T-cell (primary cell): ENCODE results near the gene LYRM1. TPM values are rescaled to one million over a fixed set of nuclear protein-coding genes. Genes with fewer than 3 reads are reported as not detected.

Source experiments
- ATAC-seq, 4 experiments: fragments of 200-7000 bp in 3 of 4; fragments of 150-1000 bp in 1 of 4; cut with Tn5 transposase; replicated peaks in 1 of 4; 1 replicate in 3 of 4; 2 replicates in 1 of 4; pipeline ENCODE4 v1.10.0; 2021; ENCODE audit warnings: moderate library complexity in 3 of 4, mild to moderate bottlenecking in 2 of 4, moderate number of reproducible peaks in 1 of 4
- CTCF ChIA-PET, 2 donors: fragments of 300-600 bp; sonication (Branson Sonifier 250); formaldehyde crosslinking; loops; one replicate each; lab custom pipeline; 2022; ENCODE audit warnings: antibody characterized with exemption in 2 of 2; lab: Charles Lee
- POLR2A ChIA-PET, 2 donors: fragments of 300-600 bp; sonication (Branson Sonifier 250); formaldehyde crosslinking; loops; one replicate each; lab custom pipeline; 2022; ENCODE audit warnings: antibody characterized with exemption in 2 of 2; lab: Charles Lee
- DNase-seq, 35 experiments: peaks; one replicate each; pipeline versions ENCODE4 v3.0.0 to v3.0.0-alpha.2; 2013 to 2023
- H3K27ac ChIP-seq: one replicate; pipeline ENCODE4 v1.5.1; 2013; ENCODE audit warnings: low read length
- H3K27me3 ChIP-seq, 2 experiments: replicated peaks in 1 of 2; 1 replicate in 1 of 2; 2 replicates in 1 of 2; pipeline versions ENCODE4 v1.6.1 to v1.7.0; 2013; ENCODE audit warnings: low read length in 1 of 2, mixed read lengths in 1 of 2; ENCODE audit not compliant: control insufficient read depth in 2 of 2, insufficient read depth in 2 of 2; ENCODE audit errors: extremely low read depth in 1 of 2
- H3K36me3 ChIP-seq, 2 donors: 1 replicate in 1 of 2; 2 replicates in 1 of 2; pipeline versions ENCODE4 v1.6.1 to v1.7.0; 2013; ENCODE audit warnings: low read length in 1 of 2; ENCODE audit not compliant: control insufficient read depth in 2 of 2, insufficient read depth in 1 of 2; ENCODE audit errors: extremely low read depth in 1 of 2
- H3K4me1 ChIP-seq, 2 experiments: 1 replicate in 1 of 2; 2 replicates in 1 of 2; pipeline versions ENCODE4 v1.6.1 to v1.7.0; 2013; ENCODE audit warnings: low read length in 2 of 2, mixed read lengths in 1 of 2; ENCODE audit not compliant: insufficient read depth in 2 of 2, control insufficient read depth in 1 of 2; ENCODE audit errors: extremely low read depth in 1 of 2
- H3K4me3 ChIP-seq, 2 donors: 1 replicate in 1 of 2; 2 replicates in 1 of 2; pipeline versions ENCODE4 v1.5.1 to v1.7.0; 2013; ENCODE audit warnings: mild to moderate bottlenecking in 2 of 2, low read length in 1 of 2, moderate library complexity in 1 of 2; ENCODE audit not compliant: control insufficient read depth in 1 of 2; ENCODE audit errors: extremely low read depth in 1 of 2
- H3K9me3 ChIP-seq: 2 replicates; pipeline ENCODE4 v1.7.0; 2013
- H3K27ac Mint-ChIP-seq, 2 donors: one replicate each; pipeline ENCODE4 v1.8.0; 2020 to 2021; ENCODE audit warnings: mild to moderate bottlenecking in 2 of 2, mixed read lengths in 2 of 2
- H3K27me3 Mint-ChIP-seq, 2 donors: one replicate each; pipeline ENCODE4 v1.8.0; 2021 to 2022; ENCODE audit warnings: mixed read lengths in 2 of 2
- H3K36me3 Mint-ChIP-seq: one replicate; pipeline ENCODE4 v1.8.0; 2021; ENCODE audit warnings: mixed read lengths
- H3K4me1 Mint-ChIP-seq, 3 donors: one replicate each; pipeline ENCODE4 v1.8.0; 2020 to 2022; ENCODE audit warnings: mixed read lengths in 3 of 3, mild to moderate bottlenecking in 1 of 3
- H3K4me3 Mint-ChIP-seq, 3 donors: one replicate each; pipeline ENCODE4 v1.8.0; 2020 to 2022; ENCODE audit warnings: mild to moderate bottlenecking in 3 of 3, mixed read lengths in 3 of 3, moderate library complexity in 3 of 3
- H3K9me3 Mint-ChIP-seq, 3 donors: one replicate each; pipeline ENCODE4 v1.8.0; 2020 to 2022; ENCODE audit warnings: mixed read lengths in 3 of 3
- WGBS: methylation state at CpG from one replicate; pipeline ENCODE4 v1.1.5; 2013; ENCODE audit warnings: missing lambda C conversion rate; ENCODE audit not compliant: insufficient coverage; 5-methylcytosine and 5-hydroxymethylcytosine counted together
- total RNA-seq, 35 experiments: library from RNA in 6 of 35; stranded (reverse) in 6 of 35; fragments of 120-200 nt in 1 of 35; gene quantifications; one replicate each; pipeline versions ENCODE4 v1.2.1 to v1.2.4 and lab custom pipeline; 2013 to 2026

The LYRM1 gene
- total RNA-seq, 5 donors from 2014 or later (not counting 1 experiment from before 2014, with no cell fraction given) = 16.2 to 23.6 (median 19.6) TPM

DNA sequence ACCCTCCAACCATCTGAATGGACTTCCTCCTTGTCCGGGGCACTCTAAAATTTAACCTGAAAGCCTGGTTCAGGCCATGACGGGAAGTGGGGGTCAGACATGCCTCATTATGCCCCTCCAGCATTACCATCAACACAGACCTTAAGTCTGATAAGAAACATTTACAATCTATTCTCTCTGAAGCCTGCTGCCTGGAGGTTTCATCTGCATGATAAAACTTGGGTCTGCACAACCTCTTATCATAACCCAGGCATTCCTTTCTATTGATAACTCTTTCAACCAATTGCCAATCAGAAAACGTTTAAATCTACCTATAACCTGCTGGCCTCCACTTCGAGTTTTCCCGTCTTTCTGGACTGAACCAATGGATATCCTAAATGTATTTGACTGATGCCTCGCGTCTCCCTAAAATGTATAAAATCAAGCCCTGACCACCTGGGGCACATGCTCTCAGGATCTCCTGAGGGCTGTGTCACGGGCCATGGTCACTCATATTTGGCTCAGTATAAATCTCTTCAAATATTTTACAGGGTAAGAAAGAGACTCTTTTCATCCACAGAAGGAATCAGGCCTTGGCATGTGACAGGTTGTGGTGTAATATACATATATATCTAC, 45.6 kb downstream of the LYRM1 start:
- H3K27ac Mint-ChIP-seq = no peak overlapping the region
- peaks cover 3 to 10% (median 8%) of the 10 kb centered on the region in 3 donors for H3K4me1 Mint-ChIP-seq

DNA sequence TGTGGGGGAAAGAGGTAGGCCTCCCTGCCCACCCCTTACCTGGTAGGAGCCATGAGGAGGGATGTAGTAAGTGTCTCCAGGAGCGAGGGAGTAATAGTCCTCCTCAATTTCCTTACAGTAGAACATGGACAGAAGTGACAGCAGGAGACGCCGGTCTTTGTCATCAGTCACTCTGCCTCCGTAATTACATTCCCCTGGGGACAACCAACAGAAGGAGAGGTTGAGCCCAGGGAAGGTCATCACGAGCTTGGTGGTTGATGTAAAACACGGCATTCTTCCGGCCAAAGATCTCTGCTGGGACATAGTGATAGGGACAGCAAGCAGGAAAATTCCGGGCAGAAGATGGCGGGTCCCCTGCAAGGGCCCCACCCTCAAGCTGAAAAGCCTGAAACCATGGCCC, 47.9 kb downstream of the LYRM1 start:
- DNase-seq = no peak
- Mint-ChIP-seq H3K9me3 (no peaks in the 10 kb centered on the region), H3K4me1 (peaks cover 0 to 4% (median 3%) of the 10 kb centered on the region in 3 donors), H3K27ac (no peak overlapping the region), H3K27me3 (no peaks in the 10 kb centered on the region), H3K36me3 (no peaks in the 10 kb centered on the region), H3K4me3 (no peak overlapping the region)
- POLR2A ChIA-PET = no interaction called here
- CTCF ChIA-PET = no interaction called here
- H3K27me3 ChIP-seq = peaks cover 0 to 13% of the 10 kb centered on the region in 2 experiments
- no peaks in the 10 kb centered on the region for H3K4me1 ChIP-seq
- H3K36me3 ChIP-seq = no peaks in the 10 kb centered on the region
- no peak overlapping the region for H3K4me3 ChIP-seq
- no peak overlapping the region for H3K27ac ChIP-seq
- ATAC-seq = no peak
- 80% methylated on average over 6 of the region's 9 CpGs for WGBS
- no peaks in the 10 kb centered on the region for H3K9me3 ChIP-seq

More for the DNA sequence above, 45.6 kb downstream of the LYRM1 start:
- Mint-ChIP-seq H3K9me3 (no peaks in the 10 kb centered on the region), H3K4me3 (no peak overlapping the region), H3K36me3 (no peaks in the 10 kb centered on the region), H3K27me3 (no peaks in the 10 kb centered on the region)
- H3K4me3 ChIP-seq = no peak overlapping the region
- no peaks in the 10 kb centered on the region for H3K9me3 ChIP-seq
- ChIA-PET POLR2A (no interaction called here), CTCF (no interaction called here)
- 89% methylated on average over 4 of the region's 8 CpGs for WGBS
- ATAC-seq = no peak
- DNase-seq = no peak
- no peaks in the 10 kb centered on the region for H3K36me3 ChIP-seq
- no peaks in the 10 kb centered on the region for H3K4me1 ChIP-seq
- H3K27me3 ChIP-seq = peaks cover 0 to 5% of the 10 kb centered on the region in 2 experiments
- no peak overlapping the region for H3K27ac ChIP-seq

DNA sequence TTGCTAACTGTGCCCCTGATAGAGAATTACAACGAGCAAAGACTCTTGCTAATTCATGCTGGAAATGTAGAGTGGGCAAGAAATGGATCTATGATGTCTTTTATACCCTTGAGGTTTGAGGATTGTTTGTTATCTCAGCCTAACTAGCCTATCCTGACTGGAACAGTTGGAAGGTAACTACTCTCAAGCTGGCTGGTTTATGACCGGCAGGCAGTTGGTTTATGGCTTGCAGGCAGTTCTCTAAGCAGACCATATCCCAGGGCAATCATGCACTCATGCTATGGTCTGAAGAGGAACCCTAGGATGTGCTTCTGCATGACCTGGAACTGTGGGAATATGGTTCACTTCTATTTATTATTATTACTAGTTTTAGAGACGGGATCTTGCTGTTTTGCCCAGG, 49.1 kb downstream of the LYRM1 start:
- no peaks in the 10 kb centered on the region for H3K36me3 ChIP-seq
- 86% methylated on average over 1 of the region's 3 CpGs for WGBS
- H3K27ac ChIP-seq = no peak overlapping the region
- ATAC-seq (no peak), DNase-seq (no peak)
- H3K9me3 ChIP-seq = no peaks in the 10 kb centered on the region
- Mint-ChIP-seq H3K27me3 (no peaks in the 10 kb centered on the region), H3K27ac (no peak overlapping the region), H3K36me3 (no peaks in the 10 kb centered on the region), H3K4me1 (no peaks in the 10 kb centered on the region), H3K4me3 (no peak overlapping the region), H3K9me3 (no peaks in the 10 kb centered on the region)
- ChIA-PET POLR2A (interaction anchor here in 1 of 2 donors (0.5 kb wide), 1 partner anchor 8 kb away, joined by 6 read pairs; no protein-coding TSS in a partner anchor), CTCF (no interaction called here)
- no peaks in the 10 kb centered on the region for H3K4me1 ChIP-seq
- peaks cover 0 to 17% of the 10 kb centered on the region in 2 experiments for H3K27me3 ChIP-seq
- no peak overlapping the region for H3K4me3 ChIP-seq

DNA sequence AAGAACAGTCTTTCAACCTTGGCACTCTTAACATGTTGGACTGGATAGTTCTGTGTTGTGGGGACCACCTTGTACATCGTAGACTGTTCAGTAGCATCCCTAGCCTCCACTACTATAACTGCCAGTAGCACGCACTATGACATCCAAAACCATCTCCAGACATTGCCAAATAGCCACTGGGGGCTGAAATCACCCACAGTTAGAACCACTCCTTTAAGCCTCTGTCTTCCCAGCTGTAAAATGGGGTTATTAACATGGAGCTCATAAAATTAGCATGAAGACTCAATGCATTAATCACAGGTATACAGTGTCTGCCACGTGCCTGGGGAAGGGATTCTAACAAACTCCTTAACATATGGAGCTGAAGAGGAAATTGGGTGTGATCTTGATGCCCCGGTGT, 49.7 kb downstream of the LYRM1 start:
- CTCF ChIA-PET = interaction anchor here in 1 of 2 donors (0.6 kb wide), 1 partner anchor 227 kb away, joined by 4 read pairs; no protein-coding TSS in a partner anchor
- 0% methylated on average over 1 of the region's 4 CpGs for WGBS
- H3K4me1 ChIP-seq = no peaks in the 10 kb centered on the region
- Mint-ChIP-seq H3K27me3 (no peaks in the 10 kb centered on the region), H3K4me1 (no peaks in the 10 kb centered on the region), H3K4me3 (no peak overlapping the region), H3K36me3 (no peaks in the 10 kb centered on the region), H3K9me3 (no peaks in the 10 kb centered on the region), H3K27ac (no peak overlapping the region)
- POLR2A ChIA-PET = interaction anchor here in 1 of 2 donors (0.5 kb wide), 1 partner anchor 9 kb away, joined by 6 read pairs; no protein-coding TSS in a partner anchor
- H3K4me3 ChIP-seq = no peak overlapping the region
- DNase-seq = no peak
- ATAC-seq = no peak
- H3K36me3 ChIP-seq = no peaks in the 10 kb centered on the region
- H3K27me3 ChIP-seq = peaks cover 0 to 17% of the 10 kb centered on the region in 2 experiments
- H3K9me3 ChIP-seq = no peaks in the 10 kb centered on the region
- H3K27ac ChIP-seq = no peak overlapping the region

DNA sequence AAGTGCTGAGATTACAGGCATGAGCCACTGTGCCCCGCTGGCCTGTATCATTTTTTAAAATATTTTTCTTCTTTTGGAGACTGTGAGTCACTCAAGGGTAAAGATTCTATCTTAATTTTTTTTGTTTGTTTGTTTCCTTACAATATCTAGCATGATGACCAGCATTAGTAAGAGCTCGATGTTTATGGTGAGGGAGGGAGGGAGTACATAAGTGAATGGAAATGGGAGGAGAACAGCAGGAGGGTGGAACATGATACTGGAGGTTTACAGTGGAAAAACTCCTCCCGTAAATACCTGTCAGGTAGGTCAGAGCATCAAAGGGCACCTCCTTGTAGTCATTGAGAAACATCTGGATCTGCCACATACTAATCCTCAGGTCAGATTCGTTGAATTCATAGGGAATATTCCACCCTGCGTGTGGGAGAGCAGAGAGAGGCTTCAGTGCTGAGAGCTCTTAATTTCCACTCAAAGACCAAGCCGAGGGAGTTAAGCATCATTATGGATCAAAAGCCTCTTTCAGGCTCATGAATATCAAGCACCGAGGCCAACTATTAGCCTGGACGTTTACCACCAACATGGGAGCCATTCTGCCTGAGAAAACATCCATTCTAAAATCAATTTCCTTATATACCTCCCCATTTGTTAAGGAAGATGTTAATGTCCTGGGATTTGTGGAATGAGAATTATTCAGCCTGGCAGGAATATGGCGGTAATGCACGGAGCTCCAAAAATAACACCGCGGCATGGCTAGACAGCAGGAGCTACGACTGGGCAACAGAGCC, 51.8 kb downstream of the LYRM1 start:
- DNase-seq (no peak), ATAC-seq (no peak)
- Mint-ChIP-seq H3K9me3 (no peaks in the 10 kb centered on the region), H3K27me3 (no peaks in the 10 kb centered on the region), H3K36me3 (no peaks in the 10 kb centered on the region), H3K4me1 (no peaks in the 10 kb centered on the region), H3K27ac (no peak overlapping the region), H3K4me3 (no peak overlapping the region)
- H3K9me3 ChIP-seq = no peaks in the 10 kb centered on the region
- H3K27me3 ChIP-seq = peaks cover 0 to 17% of the 10 kb centered on the region in 2 experiments
- no peaks in the 10 kb centered on the region for H3K36me3 ChIP-seq
- H3K27ac ChIP-seq = no peak overlapping the region
- CTCF ChIA-PET = interaction anchor here in 1 of 2 donors (0.7 kb wide), 1 partner anchor 14 kb away, joined by 12 read pairs; no protein-coding TSS in a partner anchor
- no peak overlapping the region for H3K4me3 ChIP-seq
- no peaks in the 10 kb centered on the region for H3K4me1 ChIP-seq
- POLR2A ChIA-PET = no interaction called here
- WGBS = 93% methylated on average over 6 of the region's 13 CpGs

DNA sequence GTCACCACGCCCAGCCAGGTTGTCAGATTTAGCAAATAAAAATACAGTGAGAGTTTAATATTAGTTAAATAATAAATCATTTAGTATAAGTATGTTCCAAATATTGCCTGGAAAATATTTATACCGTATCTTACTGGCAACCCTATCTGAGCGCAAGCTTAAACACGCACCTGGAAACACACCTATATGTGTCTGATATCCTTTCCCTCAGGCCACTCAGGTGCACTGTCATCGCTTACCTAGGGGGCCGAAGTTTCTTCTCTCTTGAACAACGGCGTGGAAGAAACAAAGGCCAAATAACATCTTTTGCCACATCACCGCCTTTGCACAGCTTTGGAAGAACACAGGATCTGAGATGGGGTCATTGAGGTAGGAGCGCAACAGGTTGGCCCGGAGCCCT, 54.0 kb downstream of the LYRM1 start:
- no peaks in the 10 kb centered on the region for H3K36me3 Mint-ChIP-seq
- H3K4me1 Mint-ChIP-seq = no peaks in the 10 kb centered on the region
- 96% methylated on average over 6 of the region's 11 CpGs for WGBS
- no peaks in the 10 kb centered on the region for H3K36me3 ChIP-seq
- no peak overlapping the region for H3K4me3 Mint-ChIP-seq
- no peak overlapping the region for H3K27ac Mint-ChIP-seq
- no peak for ATAC-seq
- H3K4me3 ChIP-seq = no peak overlapping the region
- H3K27me3 ChIP-seq = peaks cover 0 to 12% of the 10 kb centered on the region in 2 experiments
- ChIA-PET CTCF (no interaction called here), POLR2A (no interaction called here)
- no peaks in the 10 kb centered on the region for H3K9me3 ChIP-seq
- no peak overlapping the region for H3K27ac ChIP-seq
- H3K4me1 ChIP-seq = no peaks in the 10 kb centered on the region
- H3K9me3 Mint-ChIP-seq = no peaks in the 10 kb centered on the region
- no peaks in the 10 kb centered on the region for H3K27me3 Mint-ChIP-seq
- DNase-seq = no peak
